ENCODE data around the gene COX10.
A peak's percentile ranks its signal among the peaks of the same experiment; 100 is the strongest.
"Not testable (repeated sequence)": the region's sequence is repeated elsewhere in the genome, so short reads cannot be mapped to it uniquely, and the experiment has no call there.

COX10 gene

DNA sequence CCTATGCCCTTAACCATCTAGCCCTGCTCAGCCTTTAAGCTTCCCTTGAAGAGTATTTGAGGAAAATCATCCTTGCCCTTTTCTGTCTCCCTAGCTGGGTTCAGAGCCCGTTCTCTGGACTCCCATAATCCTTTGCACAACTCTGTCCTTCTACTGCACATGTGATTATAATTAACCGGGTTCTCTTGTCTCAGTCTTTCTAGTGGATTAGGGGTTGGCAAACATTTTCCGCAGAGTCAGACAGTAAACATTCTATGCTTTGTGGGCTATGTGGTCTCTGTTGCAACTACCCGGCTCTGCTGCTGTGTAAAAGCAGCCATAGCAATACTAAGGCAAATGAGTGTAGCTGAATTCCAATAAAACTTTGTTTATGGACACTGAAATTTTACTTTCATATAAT lies 87.4 kb downstream of the COX10 start:
- TF ChIP-seq POU2F2 (IDR thresholded peaks at IDR 0.05; ENCODE audit: low read depth, low read length) (no peak), POLR2A (IDR thresholded peaks at IDR 0.05; ENCODE audit: low read depth, low read length) (no peak), POLR2AphosphoS5 (IDR thresholded peaks at IDR 0.05; ENCODE audit: low read depth, low read length) (no peak), SPI1 (IDR thresholded peaks at IDR 0.05; ENCODE audit: low read depth, low read length) (no peak), PAX5 (IDR thresholded peaks at IDR 0.05; ENCODE audit: insufficient read depth, low read length, severe bottlenecking) (no peak), TAF1 (IDR thresholded peaks at IDR 0.05; ENCODE audit: low read depth, low read length) (no peak)
- FAIRE-seq (no peak), DNase-seq (ENCODE audit: insufficient read length, low spot score) (no peak)

GRCh38 chr17:14157822-14158221 lies 88.5 kb downstream of the COX10 start:
- DNase-seq (ENCODE audit: insufficient read length, low spot score), result no peak
- no peak for FAIRE-seq
- TF ChIP-seq PAX5 (IDR thresholded peaks at IDR 0.05; ENCODE audit: insufficient read depth, low read length, severe bottlenecking) (no peak), POU2F2 (IDR thresholded peaks at IDR 0.05; ENCODE audit: low read depth, low read length) (no peak), POLR2A (IDR thresholded peaks at IDR 0.05; ENCODE audit: low read depth, low read length) (no peak), POLR2AphosphoS5 (IDR thresholded peaks at IDR 0.05; ENCODE audit: low read depth, low read length) (no peak), SPI1 (IDR thresholded peaks at IDR 0.05; ENCODE audit: low read depth, low read length) (no peak), TAF1 (IDR thresholded peaks at IDR 0.05; ENCODE audit: low read depth, low read length) (no peak)

DNA sequence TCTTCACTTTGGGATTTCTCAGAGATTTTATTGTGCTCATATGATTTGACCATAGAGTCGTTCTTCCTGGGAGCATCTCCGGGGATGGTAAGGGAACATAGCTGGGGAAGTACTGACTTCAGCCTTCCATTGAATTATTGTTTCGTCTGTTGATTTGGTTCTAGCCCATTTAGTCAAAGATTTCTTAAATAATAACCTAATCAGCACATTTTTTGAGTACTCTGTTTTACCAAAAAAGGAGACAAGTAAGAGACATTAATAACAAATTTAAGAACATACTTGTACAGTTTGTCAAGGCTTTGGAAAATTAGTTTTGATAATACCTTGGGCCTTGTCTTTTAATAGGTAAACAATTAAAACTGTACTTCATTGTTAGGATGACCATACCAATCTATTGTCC lies 89.4 kb downstream of the COX10 start:
- DNase-seq (ENCODE audit: insufficient read length, low spot score) (no peak), FAIRE-seq (no peak)
- TF ChIP-seq TAF1 (IDR thresholded peaks at IDR 0.05; ENCODE audit: low read depth, low read length), result no peak
- no peak for TF ChIP-seq POU2F2 (IDR thresholded peaks at IDR 0.05; ENCODE audit: low read depth, low read length)

DNA sequence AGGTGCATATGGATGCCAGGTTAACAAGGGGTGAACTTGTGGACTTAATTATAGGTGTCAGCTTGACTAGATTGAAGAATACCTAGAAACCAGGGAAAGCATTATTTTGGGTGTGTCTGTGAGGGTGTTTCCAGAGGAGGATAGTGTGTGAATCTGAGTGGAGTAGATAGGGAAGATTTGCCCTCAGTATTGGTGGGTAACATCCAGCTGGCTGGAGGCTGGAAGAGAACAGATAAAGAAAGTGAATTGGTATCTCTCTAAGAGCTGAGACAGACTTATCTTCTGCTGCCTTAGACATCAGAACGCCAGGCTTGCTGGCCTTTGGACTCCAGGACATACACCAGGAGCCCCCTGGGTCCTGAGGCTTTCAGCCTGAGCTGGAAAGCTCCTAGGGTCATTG lies 92.1 kb downstream of the COX10 start:
- TF ChIP-seq SPI1 (IDR thresholded peaks at IDR 0.05; ENCODE audit: low read depth, low read length) (no peak), POLR2A (IDR thresholded peaks at IDR 0.05; ENCODE audit: low read depth, low read length) (no peak), POU2F2 (IDR thresholded peaks at IDR 0.05; ENCODE audit: low read depth, low read length) (no peak), PAX5 (IDR thresholded peaks at IDR 0.05; ENCODE audit: insufficient read depth, low read length, severe bottlenecking) (no peak), POLR2AphosphoS5 (IDR thresholded peaks at IDR 0.05; ENCODE audit: low read depth, low read length) (no peak), TAF1 (IDR thresholded peaks at IDR 0.05; ENCODE audit: low read depth, low read length) (no peak)
- FAIRE-seq, result no peak
- no peak for DNase-seq (ENCODE audit: insufficient read length, low spot score)

DNA sequence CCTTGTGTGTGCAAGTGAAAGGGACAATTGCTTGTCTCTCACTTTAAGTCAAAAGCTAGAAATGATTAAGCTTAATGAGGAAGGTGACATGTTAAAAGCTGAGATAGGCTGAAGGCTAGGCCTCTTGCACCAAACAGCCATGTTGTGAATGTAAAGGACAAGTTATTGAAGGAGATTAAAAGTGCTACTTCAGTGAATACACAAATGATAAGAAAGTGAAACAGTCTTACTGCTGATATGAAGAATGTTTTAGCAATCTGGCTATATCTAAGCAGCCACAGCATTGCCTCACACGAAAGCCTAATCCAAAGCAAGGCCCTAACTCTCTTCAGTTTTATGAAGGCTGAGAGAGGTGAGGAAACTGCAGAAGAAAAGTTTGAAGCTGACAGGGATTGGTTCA lies 96.3 kb downstream of the COX10 start:
- FAIRE-seq (no peak), DNase-seq (ENCODE audit: insufficient read length, low spot score) (no peak)
- TF ChIP-seq TAF1 (IDR thresholded peaks at IDR 0.05; ENCODE audit: low read depth, low read length) (no peak), POLR2A (IDR thresholded peaks at IDR 0.05; ENCODE audit: low read depth, low read length) (no peak), SPI1 (IDR thresholded peaks at IDR 0.05; ENCODE audit: low read depth, low read length) (no peak), POLR2AphosphoS5 (IDR thresholded peaks at IDR 0.05; ENCODE audit: low read depth, low read length) (no peak), POU2F2 (IDR thresholded peaks at IDR 0.05; ENCODE audit: low read depth, low read length) (no peak), PAX5 (IDR thresholded peaks at IDR 0.05; ENCODE audit: insufficient read depth, low read length, severe bottlenecking) (no peak)

- not testable (repeated sequence) for FAIRE-seq; DNase-seq (ENCODE audit: insufficient read length, low spot score)
These were observed 98.5 kb downstream of the COX10 start for GRCh38 chr17:14167831-14168230.

GRCh38 chr17:14168582-14168981 lies 99.3 kb downstream of the COX10 start:
- no peak for TF ChIP-seq POLR2AphosphoS5 (IDR thresholded peaks at IDR 0.05; ENCODE audit: low read depth, low read length)
- FAIRE-seq, result no peak

DNA sequence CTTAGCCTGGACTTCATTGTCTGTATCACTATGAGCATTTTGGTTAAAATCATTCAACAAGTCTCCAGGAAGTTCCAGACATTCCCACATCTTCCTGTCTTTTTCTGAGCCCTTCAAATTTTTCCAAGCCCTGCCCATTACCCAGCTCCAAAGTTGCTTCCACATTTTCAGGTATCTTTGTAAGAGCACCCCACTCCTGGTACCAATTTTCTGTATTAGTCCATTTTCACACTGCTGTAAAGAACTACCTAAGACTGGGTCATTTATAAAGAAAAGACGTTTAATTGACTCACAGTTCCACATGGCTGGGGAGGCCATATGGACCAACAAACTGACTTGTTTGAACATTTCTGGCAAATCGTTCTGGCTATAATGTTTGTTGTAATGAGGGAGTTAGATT lies 100.0 kb downstream of the COX10 start:
- no peak for DNase-seq (ENCODE audit: insufficient read length, low spot score)
- TF ChIP-seq TAF1 (IDR thresholded peaks at IDR 0.05; ENCODE audit: low read depth, low read length) (no peak), PAX5 (IDR thresholded peaks at IDR 0.05; ENCODE audit: insufficient read depth, low read length, severe bottlenecking) (no peak)
- no peak for FAIRE-seq

More at GRCh38 chr17:14168582-14168981, 99.3 kb downstream of the COX10 start:
- no peak for DNase-seq (ENCODE audit: insufficient read length, low spot score)

GRCh38 chr17:14169901-14170300 lies 100.6 kb downstream of the COX10 start:
- FAIRE-seq (no peak), DNase-seq (ENCODE audit: insufficient read length, low spot score) (no peak)
- TF ChIP-seq TAF1 (IDR thresholded peaks at IDR 0.05; ENCODE audit: low read depth, low read length), result no peak
- TF ChIP-seq SPI1 (IDR thresholded peaks at IDR 0.05; ENCODE audit: low read depth, low read length), result no peak
- no peak for TF ChIP-seq POU2F2 (IDR thresholded peaks at IDR 0.05; ENCODE audit: low read depth, low read length)
- TF ChIP-seq POLR2A (IDR thresholded peaks at IDR 0.05; ENCODE audit: low read depth, low read length), result no peak
- no peak for TF ChIP-seq POLR2AphosphoS5 (IDR thresholded peaks at IDR 0.05; ENCODE audit: low read depth, low read length)
- no peak for TF ChIP-seq PAX5 (IDR thresholded peaks at IDR 0.05; ENCODE audit: insufficient read depth, low read length, severe bottlenecking)

GRCh38 chr17:14176989-14177388 lies 107.7 kb downstream of the COX10 start:
- DNase-seq (ENCODE audit: insufficient read length, low spot score); FAIRE-seq: not testable (repeated sequence)

DNA sequence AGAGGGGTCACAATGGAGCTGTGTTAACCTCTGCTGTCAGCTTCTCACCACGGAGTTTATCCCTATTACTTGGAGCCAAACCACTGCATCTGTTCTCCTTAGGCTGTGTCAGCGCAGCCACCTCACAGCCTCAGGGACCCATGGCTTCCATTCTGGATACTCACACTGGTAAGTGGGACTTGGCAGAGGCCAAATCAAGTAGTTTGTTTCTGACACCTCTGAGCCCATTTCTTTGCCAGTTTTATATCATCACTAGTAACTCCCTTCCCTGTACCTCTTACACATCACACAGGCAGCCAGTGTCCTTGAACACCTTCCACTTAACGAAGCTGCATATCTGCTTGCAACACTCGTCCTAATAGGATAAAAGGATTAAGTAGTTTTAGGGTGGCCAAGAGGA lies 108.5 kb downstream of the COX10 start:
- FAIRE-seq; DNase-seq (ENCODE audit: insufficient read length, low spot score): not testable (repeated sequence)

- DNase-seq (ENCODE audit: insufficient read length, low spot score), result not testable (repeated sequence)
These were observed 110.6 kb downstream of the COX10 start for GRCh38 chr17:14179951-14180350.

GRCh38 chr17:14182084-14182483 lies 112.8 kb downstream of the COX10 start:
- DNase-seq (ENCODE audit: insufficient read length, low spot score); FAIRE-seq: not testable (repeated sequence)

More at GRCh38 chr17:14179951-14180350, 110.6 kb downstream of the COX10 start:
- not testable (repeated sequence) for FAIRE-seq

DNA sequence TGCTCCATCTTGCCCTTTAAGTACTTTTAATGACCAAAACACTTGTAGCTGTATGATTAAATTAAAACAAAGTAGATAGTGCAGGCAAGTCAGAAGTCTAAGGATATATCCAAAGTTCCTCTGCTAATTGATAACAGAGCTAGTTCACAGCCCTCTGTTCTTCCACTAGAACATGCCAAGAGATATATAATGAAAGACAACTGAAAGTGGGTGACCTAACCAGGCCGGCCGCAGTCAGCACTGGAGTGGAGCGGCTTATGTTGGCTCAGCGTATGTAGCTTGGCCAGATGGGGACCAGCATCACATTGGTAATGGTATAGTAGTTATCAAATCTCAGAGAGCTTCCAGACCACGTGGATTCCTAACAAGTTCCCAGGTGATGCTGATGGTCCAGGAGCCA lies 115.2 kb downstream of the COX10 start:
- DNase-seq (ENCODE audit: insufficient read length, low spot score), result not testable (repeated sequence)
- peak; percentile 43 for FAIRE-seq

GRCh38 chr17:14186443-14186842 lies 117.1 kb downstream of the COX10 start:
- DNase-seq (ENCODE audit: insufficient read length, low spot score); FAIRE-seq: not testable (repeated sequence)

GRCh38 chr17:14190774-14191173 lies 121.5 kb downstream of the COX10 start:
- FAIRE-seq; DNase-seq (ENCODE audit: insufficient read length, low spot score): not testable (repeated sequence)

DNA sequence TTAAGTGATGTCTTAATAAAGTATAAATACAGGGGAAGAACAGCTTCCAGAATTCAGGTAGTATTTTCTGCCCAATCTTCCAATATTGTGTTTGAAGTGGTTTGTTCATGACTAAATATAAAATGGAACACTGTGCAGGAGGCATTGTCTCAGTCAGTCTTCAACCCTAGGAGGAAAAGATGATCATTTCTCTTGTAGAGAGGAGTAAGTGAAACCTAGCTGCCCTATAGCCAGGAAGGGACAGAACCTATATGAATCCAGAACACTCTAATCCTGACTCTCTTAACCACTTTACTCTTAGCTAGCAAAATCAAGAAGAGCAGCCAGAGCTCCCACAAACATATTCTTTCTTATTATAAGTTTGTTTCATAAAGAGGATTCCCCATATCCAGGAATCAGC lies 122.2 kb downstream of the COX10 start:
- not testable (repeated sequence) for DNase-seq (ENCODE audit: insufficient read length, low spot score); FAIRE-seq

Measured in GM12891 (cell line).